ENCODE results near the gene CENPV.

CENPV gene

GRCh38 chr17:16358394-16358793 is 5.1 kb upstream of the CENPV start:
- no peak for DNase-seq

- DNase-seq, result no peak
These were observed 1.3 kb upstream of the CENPV start for GRCh38 chr17:16354585-16354984.

GRCh38 chr17:16352667-16353316 is 477 bp downstream of the CENPV start:
- DNase-seq, result peak; percentile 77

GRCh38 chr17:16352303-16352666 is 984 bp downstream of the CENPV start:
- peak; percentile 59 for DNase-seq

- no peak for DNase-seq
These were observed 1.4 kb downstream of the CENPV start for GRCh38 chr17:16351831-16352230.

- no peak for DNase-seq
These were observed 3.8 kb downstream of the CENPV start for GRCh38 chr17:16349431-16349830.

GRCh38 chr17:16348586-16348985 is 4.7 kb downstream of the CENPV start:
- no peak for DNase-seq

GRCh38 chr17:16346721-16347271 is 6.5 kb downstream of the CENPV start:
- no peak for DNase-seq

- DNase-seq, result no peak
These were observed 7.7 kb downstream of the CENPV start for GRCh38 chr17:16345565-16345964.

- no peak for DNase-seq
These were observed 9.7 kb downstream of the CENPV start for GRCh38 chr17:16343569-16343968.

- DNase-seq, result no peak
These were observed 10.3 kb downstream of the CENPV start for GRCh38 chr17:16342979-16343378.

- no peak for DNase-seq
These were observed 13.3 kb downstream of the CENPV start for GRCh38 chr17:16339959-16340358.

- no peak for DNase-seq
These were observed 13.9 kb downstream of the CENPV start for GRCh38 chr17:16339402-16339801.

GRCh38 chr17:16338391-16338790 is 14.9 kb downstream of the CENPV start:
- no peak for DNase-seq

- peak; percentile 66 for DNase-seq
These were observed 23.6 kb downstream of the CENPV start for GRCh38 chr17:16329519-16330271.

- DNase-seq, result no peak
These were observed 24.3 kb downstream of the CENPV start for GRCh38 chr17:16328997-16329396.

GRCh38 chr17:16327018-16327417 is 26.3 kb downstream of the CENPV start:
- DNase-seq, result no peak

GRCh38 chr17:16325964-16326363 is 27.3 kb downstream of the CENPV start:
- DNase-seq, result no peak

- no peak for DNase-seq
These were observed 30.6 kb downstream of the CENPV start for GRCh38 chr17:16322636-16323035.

GRCh38 chr17:16319969-16320368 is 33.3 kb downstream of the CENPV start:
- DNase-seq, result no peak

GRCh38 chr17:16314859-16315258 is 38.4 kb downstream of the CENPV start:
- no peak for DNase-seq

- no peak for DNase-seq
These were observed 39.1 kb downstream of the CENPV start for GRCh38 chr17:16314189-16314588.

GRCh38 chr17:16313139-16314090 is 39.9 kb downstream of the CENPV start:
- DNase-seq, result no peak

Data from right forelimb (tissue), 1 donor.